K562 (cell line): Measurements from ENCODE around the gene PITHD1. TPM values are rescaled to one million over a fixed set of nuclear protein-coding genes. Genes with fewer than 3 reads are reported as not detected.
A peak's percentile ranks its signal among the peaks of the same experiment; 100 is the strongest.

Experiments used
- ARID3B ChIP-seq: fragments of 250-450 bp; sonication (Bioruptor Pico); IDR thresholded peaks from 2 replicates; pipeline ENCODE4 v1.4.0; 2020; ENCODE audit warnings: borderline replicate concordance
- ATF1 ChIP-seq, 2 experiments: fragments of 450-650 bp in 1 of 2; IDR thresholded peaks; 2 replicates each; pipeline ENCODE4 v1.6.1; 2016; ENCODE audit warnings: missing compliant biosample characterization in 1 of 2, missing genetic modification characterization in 1 of 2
- BCLAF1 ChIP-seq, 2 experiments: fragments of 450-650 bp in 1 of 2; IDR thresholded peaks; 2 replicates each; pipeline ENCODE4 v1.6.1; 2011 to 2017; ENCODE audit warnings: low read depth in 2 of 2, antibody characterized with exemption in 1 of 2, borderline replicate concordance in 1 of 2, low read length in 1 of 2, mild to moderate bottlenecking in 1 of 2, mixed read lengths in 1 of 2; ENCODE audit not compliant: control insufficient read depth in 1 of 2
- CXXC5 ChIP-seq: fragments of 250-450 bp; sonication (Bioruptor Pico); IDR thresholded peaks from 2 replicates; pipeline ENCODE4 v1.8.0; 2022; ENCODE audit warnings: inconsistent platforms, mild to moderate bottlenecking, moderate library complexity
- E2F5 ChIP-seq: sonication (generic); formaldehyde crosslinking; IDR thresholded peaks from 2 replicates; pipeline ENCODE4 v1.8.0; 2022; ENCODE audit warnings: mild to moderate bottlenecking, missing genetic modification reagents
- FOXK1 ChIP-seq: sonication (generic); formaldehyde crosslinking; IDR thresholded peaks from 2 replicates; pipeline ENCODE4 v1.8.0; 2022; ENCODE audit warnings: missing genetic modification reagents, mild to moderate bottlenecking, borderline replicate concordance
- HDAC1 ChIP-seq, 2 experiments: fragments of 450-650 bp; IDR thresholded peaks; 2 replicates each; pipeline ENCODE4 v1.6.1; 2016 to 2017; ENCODE audit warnings: inconsistent platforms in 1 of 2, mild to moderate bottlenecking in 1 of 2, moderate library complexity in 1 of 2
- LCOR ChIP-seq: sonication (generic); formaldehyde crosslinking; IDR thresholded peaks from 2 replicates; pipeline ENCODE4 v1.8.0; 2022; ENCODE audit warnings: mild to moderate bottlenecking, missing genetic modification reagents
- NFATC3 ChIP-seq: fragments of 450-650 bp; IDR thresholded peaks from 2 replicates; pipeline ENCODE4 v1.6.1; 2017; ENCODE audit warnings: mild to moderate bottlenecking
- NKRF ChIP-seq: fragments of 450-650 bp; IDR thresholded peaks from 2 replicates; pipeline ENCODE4 v1.6.1; 2016; ENCODE audit warnings: borderline replicate concordance
- POU5F1 ChIP-seq: fragments of 150-350 bp; IDR thresholded peaks from 2 replicates; pipeline ENCODE4 v1.6.1; 2014; ENCODE audit warnings: borderline replicate concordance, low read length, low read depth, mild to moderate bottlenecking; ENCODE audit not compliant: partially characterized antibody
- SMARCB1 ChIP-seq: IDR thresholded peaks from 2 replicates; pipeline ENCODE4 v1.6.1; 2011; ENCODE audit warnings: improper control_type of control experiment, low read depth; ENCODE audit not compliant: insufficient read length
- TFAP4 ChIP-seq: sonication (generic); formaldehyde crosslinking; IDR thresholded peaks from 2 replicates; pipeline ENCODE4 v1.8.0; 2022; ENCODE audit warnings: missing genetic modification reagents, mild to moderate bottlenecking, moderate library complexity, borderline replicate concordance
- XRCC5 ChIP-seq: fragments of 200-400 bp; formaldehyde crosslinking; IDR thresholded peaks from 2 replicates; pipeline ENCODE4 v1.6.1; 2017; ENCODE audit warnings: low read depth, mild to moderate bottlenecking, low read length
- ZBTB1 ChIP-seq: sonication (generic); formaldehyde crosslinking; IDR thresholded peaks from 2 replicates; pipeline ENCODE4 v1.8.1; 2023; ENCODE audit warnings: missing genetic modification reagents, low read depth, mild to moderate bottlenecking, borderline replicate concordance
- ZSCAN32 ChIP-seq: fragments of 450-650 bp; formaldehyde crosslinking; IDR thresholded peaks from 2 replicates; pipeline ENCODE4 v1.4.0; 2020; ENCODE audit warnings: mild to moderate bottlenecking, moderate library complexity
- polyA plus RNA-seq, 8 experiments: library from polyadenylated mRNA; depleted of rRNA in 4 of 8; stranded (reverse) in 5 of 8; unstranded in 3 of 8; fragments of >200 nt; fragmentation: Nextera tagmentation in 2 of 8; fragmentation: Illumina TruSeq in 1 of 8; extraction: Ambion mirVana in 2 of 8; extraction: Trizol in 1 of 8; gene quantifications; 2 replicates each; pipeline versions ENCODE4 v1.2.1 to v1.2.3, GENCODE V29; 2011 to 2014; ENCODE audit warnings: inconsistent platforms in 1 of 8, missing spikeins in 1 of 8
- total RNA-seq, 7 experiments: library from RNA; depleted of rRNA in 6 of 7; stranded (reverse); fragments of >200 nt in 6 of 7; fragmentation: Illumina TruSeq in 2 of 7; extraction: Trizol in 2 of 7; gene quantifications; 2 replicates each; pipeline versions ENCODE4 v1.2.1 to v1.2.3, GENCODE V29; 2011 to 2021; ENCODE audit warnings: low replicate concordance in 1 of 7

Gene PITHD1
- total and polyA plus RNA-seq, 9 of the 15 experiments (the other 6 are each of a cell fraction or from before 2014, with no cell fraction given), result 46.5 to 175 (median 149) TPM

GRCh38 chr1:23777979-23778814, at the start of gene PITHD1 (continued):
- TF ChIP-seq XRCC5, result no peak
- TF ChIP-seq CXXC5, result peak; percentile 99
- peak; percentile 83 for TF ChIP-seq ATF1 (CRISPR knock-in tag; IDR thresholded peaks at IDR 0.05)
- TF ChIP-seq ATF1 (tag; IDR thresholded peaks at IDR 0.05), result peak; percentile 97
- 0 out of 4 replicates have a peak, but pooled peaks of 1 of the 2 experiments have one; percentile 50 for TF ChIP-seq BCLAF1 (IDR thresholded peaks at IDR 0.05; ENCODE audit: borderline replicate concordance in 1 of 2, control insufficient read depth in 1 of 2, low read depth in 2 of 2, low read length in 1 of 2)
- no peak for TF ChIP-seq SMARCB1
- TF ChIP-seq HDAC1 (IDR thresholded peaks at IDR 0.05), result peak in 1 of 2 experiments; percentile 99; a peak in 2 of 4 replicates
- TF ChIP-seq ZBTB1 (CRISPR knock-in tag), result no peak; the same call in 1 of the 2 replicates
- TF ChIP-seq E2F5 (CRISPR knock-in tag), result 0 out of 2 replicates have a peak, but pooled peaks have one; percentile 65
- TF ChIP-seq NFATC3, result peak; percentile 96
- TF ChIP-seq TFAP4, result peak; percentile 93
- no peak for TF ChIP-seq ZSCAN32
- TF ChIP-seq ARID3B (CRISPR knock-in tag), result no peak
- no peak for TF ChIP-seq POU5F1
- peak; percentile 95 for TF ChIP-seq LCOR
- TF ChIP-seq NKRF, result peak; percentile 97; the same call in 1 of the 2 replicates
- TF ChIP-seq FOXK1 (CRISPR knock-in tag), result peak; percentile 77; the same call in 1 of the 2 replicates
